GM23338 (cell line): ENCODE data around the gene PNKP. TPM values are rescaled to one million over a fixed set of nuclear protein-coding genes. Genes with fewer than 3 reads are reported as not detected.

Source experiments
- ATAC-seq: fragments of 200-7000 bp; cut with Tn5 transposase; 3 replicates; pipeline ENCODE4 v1.9.1; 2020
- DNase-seq: peaks from one replicate; pipeline ENCODE4 v3.0.0-alpha.2; 2015; ENCODE audit warnings: low spot score
- H2AFZ ChIP-seq: fragments of 200-600 bp; sonication (generic); 2 replicates; pipeline ENCODE4 v1.8.0; 2016; ENCODE audit warnings: antibody characterized with exemption, mild to moderate bottlenecking, moderate library complexity
- H3F3A ChIP-seq: fragments of 200-600 bp; sonication (generic); replicated peaks from 2 replicates; pipeline ENCODE4 v1.8.0; 2017; ENCODE audit warnings: antibody characterized with exemption, mixed run types, low read depth
- H3K27ac ChIP-seq: fragments of 200-600 bp; sonication (generic); 2 replicates; pipeline ENCODE4 v1.6.1; 2016; ENCODE audit warnings: low read depth
- H3K27me3 ChIP-seq: fragments of 200-600 bp; sonication (generic); 2 replicates; pipeline ENCODE4 v1.8.0; 2016; ENCODE audit warnings: mild to moderate bottlenecking, mixed run types, moderate library complexity; ENCODE audit not compliant: insufficient read depth
- H3K36me3 ChIP-seq: fragments of 200-600 bp; sonication (generic); 2 replicates; pipeline ENCODE4 v1.8.0; 2016; ENCODE audit warnings: mild to moderate bottlenecking; ENCODE audit not compliant: insufficient read depth
- H3K4me1 ChIP-seq: fragments of 200-600 bp; sonication (generic); 2 replicates; pipeline ENCODE4 v1.8.0; 2016; ENCODE audit warnings: mild to moderate bottlenecking, moderate library complexity; ENCODE audit not compliant: insufficient read depth
- H3K4me2 ChIP-seq: fragments of 200-600 bp; sonication (generic); 2 replicates; pipeline ENCODE4 v1.7.1; 2017; ENCODE audit warnings: mixed run types
- H3K4me3 ChIP-seq: fragments of 200-600 bp; sonication (generic); 2 replicates; pipeline ENCODE4 v1.6.1; 2016; ENCODE audit warnings: mixed run types
- H3K79me2 ChIP-seq: fragments of 200-600 bp; sonication (generic); replicated peaks from 2 replicates; pipeline ENCODE4 v1.8.0; 2017; ENCODE audit warnings: mild to moderate bottlenecking; ENCODE audit not compliant: insufficient read depth
- H3K9me2 ChIP-seq: fragments of 200-600 bp; sonication (generic); 2 replicates; pipeline ENCODE4 v1.8.0; 2017; ENCODE audit not compliant: insufficient read depth
- H4K20me1 ChIP-seq: fragments of 200-600 bp; sonication (generic); replicated peaks from 2 replicates; pipeline ENCODE4 v1.8.0; 2017; ENCODE audit warnings: mild to moderate bottlenecking; ENCODE audit not compliant: insufficient read depth
- H3K27ac Mint-ChIP-seq: 2 replicates; pipeline ENCODE4 v1.8.0; 2020; ENCODE audit warnings: inconsistent platforms, mild to moderate bottlenecking, moderate library complexity, mixed read lengths
- H3K27me3 Mint-ChIP-seq: 3 replicates; pipeline ENCODE4 v1.8.0; 2022; ENCODE audit warnings: low read depth, mild to moderate bottlenecking, moderate library complexity, mixed read lengths, inconsistent platforms; ENCODE audit not compliant: insufficient read depth, poor library complexity
- H3K36me3 Mint-ChIP-seq: 3 replicates; pipeline ENCODE4 v1.8.0; 2021; ENCODE audit warnings: low read depth, mild to moderate bottlenecking, inconsistent platforms, moderate library complexity, mixed read lengths
- H3K4me1 Mint-ChIP-seq: 3 replicates; pipeline ENCODE4 v1.8.0; 2020; ENCODE audit warnings: mild to moderate bottlenecking, inconsistent platforms, mixed read lengths
- H3K4me3 Mint-ChIP-seq: 3 replicates; pipeline ENCODE4 v1.8.0; 2021; ENCODE audit warnings: moderate library complexity, mild to moderate bottlenecking, inconsistent platforms, mixed read lengths
- H3K9me3 Mint-ChIP-seq: 3 replicates; pipeline ENCODE4 v1.8.0; 2020; ENCODE audit warnings: moderate library complexity, mild to moderate bottlenecking, inconsistent platforms, mixed read lengths
- CREB1 ChIP-seq: fragments of 250-450 bp; sonication (Bioruptor Pico); IDR thresholded peaks from 2 replicates; pipeline ENCODE4 v1.5.0; 2020; ENCODE audit warnings: low read depth, mild to moderate bottlenecking, moderate library complexity
- CTCF ChIP-seq, 2 experiments: fragments of 200-600 bp in 1 of 2; sonication (generic) in 1 of 2; conservative IDR thresholded peaks; 2 replicates each; pipeline versions ENCODE4 v1.5.1 to v1.6.1; 2016 to 2017; ENCODE audit warnings: antibody characterized with exemption in 2 of 2, low read depth in 2 of 2, mild to moderate bottlenecking in 2 of 2, moderate library complexity in 1 of 2
- EZH2 ChIP-seq: fragments of 200-600 bp; sonication (generic); IDR thresholded peaks from one replicate; pipeline ENCODE4 v1.8.0; 2017; ENCODE audit warnings: antibody characterized with exemption, mild to moderate bottlenecking, low read depth; ENCODE audit not compliant: unreplicated experiment
- EZH2phosphoT487 ChIP-seq: fragments of 200-600 bp; sonication (generic); IDR thresholded peaks from one replicate; pipeline ENCODE4 v1.8.1; 2018; ENCODE audit warnings: antibody characterized with exemption; ENCODE audit not compliant: unreplicated experiment
- JUNB ChIP-seq: IDR thresholded peaks from one replicate; pipeline ENCODE4 v1.6.1; 2016; ENCODE audit warnings: antibody characterized with exemption; ENCODE audit not compliant: unreplicated experiment
- NANOG ChIP-seq: IDR thresholded peaks from 2 replicates; pipeline ENCODE4 v1.6.1; 2016; ENCODE audit warnings: antibody characterized with exemption, borderline replicate concordance
- POLR2AphosphoS5 ChIP-seq: IDR thresholded peaks from 2 replicates; pipeline ENCODE4 v1.6.1; 2016; ENCODE audit warnings: antibody characterized with exemption, low read depth
- REST ChIP-seq: IDR thresholded peaks from one replicate; pipeline ENCODE4 v1.6.1; 2018; ENCODE audit warnings: antibody characterized with exemption; ENCODE audit not compliant: unreplicated experiment
- STAT1 ChIP-seq: IDR thresholded peaks from one replicate; pipeline ENCODE4 v1.6.1; 2016; ENCODE audit warnings: antibody characterized with exemption; ENCODE audit not compliant: unreplicated experiment
- ZNF114 ChIP-seq: fragments of 250-450 bp; sonication (Bioruptor Pico); IDR thresholded peaks from 2 replicates; pipeline ENCODE4 v1.5.0; 2020; ENCODE audit warnings: mild to moderate bottlenecking, moderate library complexity
- ZNF331 ChIP-seq: fragments of 250-450 bp; sonication (Bioruptor Pico); IDR thresholded peaks from 2 replicates; pipeline ENCODE4 v1.5.0; 2020; ENCODE audit warnings: low read depth, mild to moderate bottlenecking, moderate library complexity
- ZNF462 ChIP-seq: fragments of 250-450 bp; sonication (Bioruptor Pico); IDR thresholded peaks from 2 replicates; pipeline ENCODE4 v1.5.0; 2020; ENCODE audit warnings: mild to moderate bottlenecking, moderate library complexity
- polyA plus RNA-seq: library from polyadenylated mRNA; unstranded; fragments of >200 nt; fragmentation: Nextera tagmentation; extraction: Ambion mirVana; gene quantifications from 2 replicates; pipeline ENCODE4 v1.2.1, GENCODE V29; 2016
- total RNA-seq: library from RNA; depleted of rRNA; stranded (reverse); fragments of >200 nt; shearing (Covaris generic); gene quantifications from 2 replicates; pipeline ENCODE4 v1.2.3, GENCODE V29; 2014
- TF ChIP-seq, protein P1 (sequence below): IDR thresholded peaks from 2 replicates; pipeline ENCODE4 v1.6.1; 2016; ENCODE audit warnings: antibody characterized with exemption

Gene PNKP
- total and polyA plus RNA-seq, 2 experiments from 2014 or later, result 99.6 to 109 TPM

DNA sequence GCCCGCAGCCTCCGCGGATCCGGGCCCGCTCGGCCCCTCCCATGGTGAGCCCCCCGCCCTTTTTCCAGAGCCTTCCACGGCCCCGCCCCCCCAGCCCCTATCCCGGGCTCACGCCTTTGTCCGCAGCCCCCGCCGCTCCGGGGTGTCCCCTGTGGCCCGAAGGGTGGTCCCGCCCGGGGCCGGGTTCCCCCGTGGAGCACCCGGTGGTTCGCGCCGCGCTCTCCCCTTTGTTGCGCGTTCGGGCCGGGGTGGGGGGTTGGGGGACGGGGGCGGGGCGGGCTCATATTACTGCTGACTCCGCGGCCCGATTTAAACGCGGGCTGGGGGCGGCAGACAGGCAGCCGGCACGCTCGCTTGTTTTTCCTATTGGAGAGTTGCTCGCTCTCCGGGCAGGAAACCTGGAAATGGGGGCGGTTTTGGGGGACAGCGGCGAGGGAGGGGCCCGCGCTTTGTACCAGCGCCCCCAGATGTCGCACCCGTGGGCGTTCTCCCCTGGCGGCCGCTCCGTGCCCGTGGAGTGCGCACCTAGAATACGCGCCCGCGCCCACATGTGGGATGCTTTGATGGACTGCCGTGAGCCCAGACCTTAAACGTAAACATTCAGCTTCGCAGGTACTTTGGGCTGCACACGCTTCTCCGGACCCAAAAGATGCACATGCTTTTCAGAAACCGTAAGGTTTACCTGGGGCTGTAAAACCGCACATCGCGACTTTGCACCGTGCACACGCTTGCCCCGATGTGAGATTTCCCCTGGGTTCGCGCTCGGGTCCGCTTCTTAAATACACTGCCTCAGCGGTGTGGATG lies 15.7 kb downstream of the PNKP start:
- TF ChIP-seq, protein P1, sequence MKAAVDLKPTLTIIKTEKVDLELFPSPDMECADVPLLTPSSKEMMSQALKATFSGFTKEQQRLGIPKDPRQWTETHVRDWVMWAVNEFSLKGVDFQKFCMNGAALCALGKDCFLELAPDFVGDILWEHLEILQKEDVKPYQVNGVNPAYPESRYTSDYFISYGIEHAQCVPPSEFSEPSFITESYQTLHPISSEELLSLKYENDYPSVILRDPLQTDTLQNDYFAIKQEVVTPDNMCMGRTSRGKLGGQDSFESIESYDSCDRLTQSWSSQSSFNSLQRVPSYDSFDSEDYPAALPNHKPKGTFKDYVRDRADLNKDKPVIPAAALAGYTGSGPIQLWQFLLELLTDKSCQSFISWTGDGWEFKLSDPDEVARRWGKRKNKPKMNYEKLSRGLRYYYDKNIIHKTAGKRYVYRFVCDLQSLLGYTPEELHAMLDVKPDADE, result no peak
- TF ChIP-seq ZNF462 (CRISPR knock-in tag) (no peak), EZH2 (no peak), JUNB (no peak), CREB1 (CRISPR knock-in tag) (no peak), STAT1 (no peak), EZH2phosphoT487 (no peak), CTCF (conservative IDR thresholded peaks at IDR 0.05; ENCODE audit: low read depth in 2 of 2) (no peak), ZNF114 (CRISPR knock-in tag) (no peak), NANOG (no peak), REST (no peak), POLR2AphosphoS5 (no peak), ZNF331 (CRISPR knock-in tag) (no peak)
- Mint-ChIP-seq H3K27me3 (peaks cover 32% of the 10 kb centered on the region), H3K36me3 (peaks cover 51% of the 10 kb centered on the region), H3K27ac (peak overlapping the region; percentile 40; the same call in 1 of the 2 replicates), H3K4me1 (peaks cover 24% of the 10 kb centered on the region), H3K4me3 (peak overlapping the region; percentile 85), H3K9me3 (peaks cover 10% of the 10 kb centered on the region; the same call in 2 of the 3 replicates)
- Histone ChIP-seq H3K36me3 (no peaks in the 10 kb centered on the region; the same call in 1 of the 2 replicates), H3K4me2 (peak overlapping the region; percentile 95), H4K20me1 (peaks cover 31% of the 10 kb centered on the region), H3F3A (peaks cover 33% of the 10 kb centered on the region), H3K79me2 (peaks cover 37% of the 10 kb centered on the region), H3K27ac (peak overlapping the region; percentile 72; the same call in 1 of the 2 replicates), H3K4me3 (peak overlapping the region; percentile 88), H3K27me3 (no peaks in the 10 kb centered on the region), H2AFZ (no peak overlapping the region), H3K9me2 (0 out of 2 replicates have a peak, but pooled peaks cover 3% of the 10 kb centered on the region), H3K4me1 (peaks cover 21% of the 10 kb centered on the region)
- ATAC-seq (peak; percentile 20), DNase-seq (peak; percentile 87)
